Small intestine (tissue), 7 donors: ENCODE results near the gene WNT1. TPM values are rescaled to one million over a fixed set of nuclear protein-coding genes. Genes with fewer than 3 reads are reported as not detected.

Source experiments
- DNase-seq, 2 donors: peaks; one replicate each; pipeline versions ENCODE4 v3.0.0 to v3.0.0-alpha.2; 2013
- FAIRE-seq: peaks from 2 replicates; lab custom pipeline; 2012; peaks lifted over from hg19 to GRCh38; lab: Jason Lieb, UNC
- H3K27ac ChIP-seq, 3 donors: one replicate each; pipeline ENCODE4 v1.5.1; 2013; ENCODE audit warnings: low read length in 2 of 3, mild to moderate bottlenecking in 2 of 3, control low read depth in 1 of 3, inconsistent platforms in 1 of 3, low read depth in 1 of 3, moderate library complexity in 1 of 3
- H3K27me3 ChIP-seq, 3 donors: one replicate each; pipeline ENCODE4 v1.6.1; 2013; ENCODE audit warnings: low read length in 3 of 3, inconsistent platforms in 1 of 3; ENCODE audit not compliant: control insufficient read depth in 3 of 3, insufficient read depth in 3 of 3
- H3K36me3 ChIP-seq, 3 donors: one replicate each; pipeline ENCODE4 v1.6.1; 2013; ENCODE audit warnings: low read length in 3 of 3, inconsistent platforms in 1 of 3, low read depth in 1 of 3, mild to moderate bottlenecking in 1 of 3, moderate library complexity in 1 of 3; ENCODE audit not compliant: control insufficient read depth in 3 of 3, insufficient read depth in 2 of 3
- H3K4me1 ChIP-seq, 3 donors: one replicate each; pipeline ENCODE4 v1.6.1; 2013; ENCODE audit warnings: low read length in 2 of 3, inconsistent platforms in 1 of 3, low read depth in 1 of 3, mild to moderate bottlenecking in 1 of 3, moderate library complexity in 1 of 3; ENCODE audit not compliant: control insufficient read depth in 3 of 3, insufficient read depth in 2 of 3
- H3K4me3 ChIP-seq, 3 donors: one replicate each; pipeline ENCODE4 v1.5.1; 2013; ENCODE audit warnings: low read length in 3 of 3, control low read depth in 1 of 3, inconsistent platforms in 1 of 3, low read depth in 1 of 3, mild to moderate bottlenecking in 1 of 3, moderate library complexity in 1 of 3
- H3K9me3 ChIP-seq, 2 donors: one replicate each; pipeline ENCODE4 v1.6.1; 2013; ENCODE audit warnings: low read depth in 1 of 2, low read length in 1 of 2; ENCODE audit not compliant: control insufficient read depth in 2 of 2, insufficient read depth in 1 of 2
- WGBS, 3 donors: extraction: QIAGEN DNeasy Blood & Tissue Kit; methylation state at CpG; one replicate each; pipeline ENCODE4 v1.1.7; 2013; 5-methylcytosine and 5-hydroxymethylcytosine counted together
- polyA plus RNA-seq, 4 donors: library from polyadenylated mRNA; stranded (reverse) in 3 of 4; unstranded in 1 of 4; fragments of 200-250 nt in 3 of 4; fragments of 120-200 nt in 1 of 4; gene quantifications; one replicate each; pipeline versions ENCODE4 v1.2.1 to v1.2.3, GENCODE V29; 2013
- donor health status: healthy with polysubstance abuse.
- donor health status: control.
- donor health status: control.
- donor health status: Bipolar disorder and iron deficiency.
- donor health status: healthy.

Gene WNT1
- polyA plus RNA-seq, 4 donors, result 0.07 TPM; not detected in 3

DNA sequence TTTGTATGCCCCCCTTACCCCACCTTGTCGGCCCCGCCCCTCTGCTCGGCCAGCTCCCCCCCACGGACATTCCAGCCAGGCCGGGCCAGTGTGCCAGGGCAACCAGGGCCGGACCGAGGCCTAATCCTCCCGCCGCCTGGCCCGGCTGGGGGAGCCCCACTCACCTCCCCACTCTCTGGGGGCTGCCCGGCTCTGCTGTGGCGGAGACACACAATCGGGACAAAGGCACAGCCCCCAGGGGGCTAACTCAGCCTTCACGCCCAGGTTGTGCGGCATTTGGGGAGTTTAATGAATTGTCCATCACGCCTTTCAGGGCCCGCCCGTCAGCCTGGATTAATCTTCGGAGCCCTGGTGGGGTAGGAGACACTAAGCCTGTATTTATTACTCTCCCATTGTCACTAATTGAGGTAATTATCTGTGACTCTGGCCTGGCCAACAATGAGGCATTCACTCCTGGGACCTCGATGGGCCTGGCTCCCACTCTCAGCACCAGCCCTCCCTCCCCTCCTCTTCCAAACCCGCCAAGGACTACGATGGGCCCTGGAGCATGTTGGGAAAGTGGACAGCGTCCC, 8.7 kb downstream of the WNT1 start:
- H3K27ac ChIP-seq, result no peak overlapping the region
- no peaks in the 10 kb centered on the region for H3K9me3 ChIP-seq
- FAIRE-seq (no peak), DNase-seq (no peak)
- peaks cover 0 to 94% (median 13%) of the 10 kb centered on the region in 3 donors for H3K27me3 ChIP-seq
- H3K36me3 ChIP-seq, result no peaks in the 10 kb centered on the region
- WGBS, 3 donors, result 57 to 63% (median 61%) methylated on average over 22 to 23 of the region's 23 CpGs
- no peaks in the 10 kb centered on the region for H3K4me1 ChIP-seq
- H3K4me3 ChIP-seq, result no peak overlapping the region

DNA sequence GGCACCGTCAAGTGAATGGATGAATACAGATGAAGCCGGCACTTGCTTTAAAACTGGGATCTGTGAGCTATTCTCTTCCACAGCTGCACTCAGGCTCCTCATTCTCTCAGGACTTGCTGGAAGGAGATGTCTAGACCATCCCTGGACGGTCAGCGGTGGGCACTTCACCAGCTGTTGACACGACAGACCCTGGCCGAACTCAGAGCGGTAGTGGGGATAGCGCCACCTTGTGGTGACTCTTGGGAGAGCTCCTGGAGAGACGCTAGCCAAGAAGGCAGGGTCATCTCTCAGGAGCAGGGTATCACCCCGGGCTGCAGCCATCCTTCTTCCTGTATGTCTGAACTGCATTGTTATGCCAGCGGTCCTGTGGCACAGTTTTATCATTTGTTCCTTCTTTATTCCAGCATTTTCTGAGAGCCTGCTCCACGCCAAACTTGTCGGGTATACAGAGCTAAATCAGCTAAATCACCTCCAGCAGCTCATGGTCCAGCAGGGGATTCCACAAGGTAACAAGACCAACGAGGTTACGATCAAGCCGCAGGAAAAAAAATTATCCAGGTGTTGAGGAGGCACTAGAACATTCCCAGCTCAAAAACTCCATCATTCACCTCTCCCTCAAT, 10.0 kb downstream of the WNT1 start:
- no peaks in the 10 kb centered on the region for H3K36me3 ChIP-seq
- DNase-seq (peak; percentile 53 to 69), FAIRE-seq (no peak)
- H3K4me1 ChIP-seq, result no peaks in the 10 kb centered on the region
- peaks cover 0 to 89% (median 11%) of the 10 kb centered on the region in 3 donors for H3K27me3 ChIP-seq
- WGBS, 3 donors, result 20 to 28% (median 25%) methylated on average over 16 of the region's 16 CpGs
- H3K9me3 ChIP-seq, result no peaks in the 10 kb centered on the region
- H3K27ac ChIP-seq, result no peak overlapping the region
- H3K4me3 ChIP-seq, result no peak overlapping the region

DNA sequence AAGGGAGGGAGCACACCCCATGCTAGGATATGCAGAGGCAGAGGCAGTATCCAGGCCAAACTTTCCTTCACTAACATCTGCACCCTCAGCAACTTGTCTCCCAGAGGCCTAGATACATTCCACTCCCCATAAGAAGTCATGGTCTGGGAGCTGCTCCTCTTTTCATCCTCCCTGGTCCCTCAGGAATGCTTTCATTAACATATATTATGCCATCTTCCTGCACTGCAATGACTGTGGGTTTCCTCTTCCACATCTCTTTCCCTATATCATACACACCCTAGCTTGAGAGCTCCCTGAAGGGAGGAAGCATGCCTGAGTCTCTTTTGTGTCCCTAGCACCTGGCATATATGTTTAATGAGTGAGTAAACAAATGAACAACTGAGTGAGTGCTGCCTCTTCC, 12.4 kb downstream of the WNT1 start:
- Histone ChIP-seq H3K4me1 (peaks cover 0 to 6% (median 0%) of the 10 kb centered on the region in 3 donors), H3K27ac (no peak overlapping the region), H3K4me3 (no peak overlapping the region), H3K27me3 (peaks cover 0 to 90% (median 14%) of the 10 kb centered on the region in 3 donors), H3K36me3 (no peaks in the 10 kb centered on the region), H3K9me3 (no peaks in the 10 kb centered on the region)
- no peak for FAIRE-seq
- no peak for DNase-seq

DNA sequence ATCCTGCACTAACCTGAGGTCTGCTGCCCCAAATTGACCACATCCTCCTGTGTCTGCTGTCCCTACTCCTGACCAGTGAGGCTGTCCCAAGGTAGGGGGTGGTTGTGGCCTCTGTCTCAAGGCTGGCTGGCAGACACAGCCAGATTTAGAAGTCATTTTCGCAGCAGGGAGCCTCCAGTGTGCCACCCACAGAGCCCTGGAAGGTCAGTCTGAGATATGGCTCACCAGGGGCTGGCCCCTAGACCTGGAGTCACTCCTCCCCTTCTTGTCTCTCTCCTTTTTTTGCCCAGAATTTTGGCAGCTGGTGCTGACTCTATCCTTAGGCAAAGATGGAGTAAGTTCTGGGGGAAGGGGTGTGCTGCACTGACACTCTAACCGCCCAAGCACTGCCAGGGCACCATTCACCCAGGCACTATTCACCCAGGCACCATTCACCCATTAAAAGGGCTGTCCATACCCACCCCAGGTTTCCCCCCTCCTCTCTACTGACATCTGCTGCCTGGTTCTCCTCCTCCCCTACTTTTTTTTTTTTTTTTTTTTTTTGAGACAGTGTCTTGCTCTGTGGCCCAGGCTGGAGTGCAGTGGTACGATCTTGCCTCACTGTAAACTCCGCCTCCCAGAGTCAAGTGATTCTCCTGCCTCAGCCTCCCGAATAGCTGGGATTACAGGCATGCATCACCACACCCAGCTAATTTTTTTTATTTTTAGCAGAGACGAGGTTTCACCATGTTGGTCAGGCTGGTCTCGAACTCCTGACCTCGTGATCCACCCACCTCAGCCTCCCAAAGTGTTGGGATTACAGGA, 13.3 kb downstream of the WNT1 start:
- FAIRE-seq (no peak), DNase-seq (no peak)
- peaks cover 0 to 90% (median 14%) of the 10 kb centered on the region in 3 donors for H3K27me3 ChIP-seq
- H3K9me3 ChIP-seq, result no peaks in the 10 kb centered on the region
- H3K4me3 ChIP-seq, result no peak overlapping the region
- 60 to 72% (median 66%) methylated on average over 8 of the region's 8 CpGs for WGBS, 3 donors
- peaks cover 0 to 8% (median 0%) of the 10 kb centered on the region in 3 donors for H3K4me1 ChIP-seq
- H3K27ac ChIP-seq, result no peak overlapping the region
- H3K36me3 ChIP-seq, result no peaks in the 10 kb centered on the region

DNA sequence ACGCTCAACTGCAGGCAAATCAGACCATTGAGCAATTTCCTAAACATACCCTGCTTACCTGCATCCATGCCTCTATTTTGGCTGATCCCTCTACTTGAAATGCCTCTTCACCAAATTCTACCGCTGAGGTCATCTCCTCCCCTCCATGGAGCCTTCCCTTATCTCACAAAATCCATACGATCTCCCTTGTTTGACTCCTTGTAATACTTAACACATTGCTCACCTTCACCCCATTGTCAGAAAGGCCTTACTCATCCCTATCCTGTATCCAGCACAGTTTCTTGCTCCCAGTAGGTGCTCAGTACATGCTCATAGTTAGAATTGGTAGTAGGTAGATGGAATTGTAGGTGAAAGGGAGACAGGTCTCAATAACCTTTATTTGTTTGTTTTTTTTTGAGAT, 15.7 kb downstream of the WNT1 start:
- H3K4me3 ChIP-seq, result no peak overlapping the region
- DNase-seq, result no peak
- no peak for FAIRE-seq
- peaks cover 0 to 87% (median 14%) of the 10 kb centered on the region in 3 donors for H3K27me3 ChIP-seq
- no peaks in the 10 kb centered on the region for H3K9me3 ChIP-seq
- H3K4me1 ChIP-seq, result peaks cover 0 to 22% (median 4%) of the 10 kb centered on the region in 3 donors
- H3K36me3 ChIP-seq, result no peaks in the 10 kb centered on the region
- WGBS, 3 donors, result 42 to 60% (median 59%) methylated on average over 3 of the region's 3 CpGs
- no peak overlapping the region for H3K27ac ChIP-seq

DNA sequence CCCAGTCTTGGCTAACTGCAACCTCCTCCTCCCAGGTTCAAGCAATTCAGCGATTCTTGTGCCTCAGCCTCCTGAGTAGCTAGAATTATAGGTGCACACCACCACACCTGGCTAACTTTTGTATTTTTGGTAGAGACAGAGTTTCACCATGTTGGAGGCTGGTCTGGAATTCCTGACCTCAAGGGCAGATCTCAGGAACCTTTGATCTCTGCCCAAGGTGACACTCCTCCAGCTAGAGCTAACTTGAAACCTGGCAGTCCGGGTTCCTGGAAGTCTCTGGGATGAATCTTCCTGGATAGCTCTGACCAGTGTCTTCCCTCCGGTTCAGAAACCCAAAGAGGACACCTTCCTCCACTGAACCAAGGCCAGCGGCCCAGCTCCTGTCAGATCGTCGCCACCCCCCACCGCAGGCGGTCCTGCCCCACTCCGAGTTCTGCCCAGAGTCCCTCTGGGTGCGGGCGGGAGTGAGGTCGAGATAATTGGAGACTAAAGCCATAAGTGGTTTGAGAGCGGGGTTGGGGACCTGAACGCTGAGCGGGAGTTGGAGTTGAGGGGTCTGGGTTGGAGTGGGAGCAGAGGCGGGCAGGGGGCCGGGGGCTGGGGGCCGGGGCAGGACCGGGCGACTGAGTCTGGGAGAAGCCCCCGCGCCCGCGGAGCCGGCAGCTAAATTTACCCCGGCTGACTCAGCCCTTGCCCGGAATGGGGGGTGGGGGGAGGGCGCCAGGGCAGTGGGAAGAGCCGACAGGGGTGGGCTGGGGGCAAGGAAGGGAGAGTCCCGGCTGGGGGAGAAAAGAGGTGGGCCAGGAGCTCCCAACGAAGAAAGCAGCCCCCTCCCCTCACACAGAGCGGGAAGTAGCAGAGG, 16.3 kb downstream of the WNT1 start:
- Histone ChIP-seq H3K27me3 (peaks cover 0 to 87% (median 11%) of the 10 kb centered on the region in 3 donors), H3K4me3 (no peak overlapping the region), H3K4me1 (peaks cover 0 to 27% (median 7%) of the 10 kb centered on the region in 3 donors), H3K27ac (no peak overlapping the region), H3K9me3 (no peaks in the 10 kb centered on the region), H3K36me3 (no peaks in the 10 kb centered on the region)
- 10 to 25% (median 20%) methylated on average over 21 to 32 of the region's 32 CpGs for WGBS, 3 donors
- FAIRE-seq, result no peak
- peak in 1 of 2 donors; percentile 16 for DNase-seq

DNA sequence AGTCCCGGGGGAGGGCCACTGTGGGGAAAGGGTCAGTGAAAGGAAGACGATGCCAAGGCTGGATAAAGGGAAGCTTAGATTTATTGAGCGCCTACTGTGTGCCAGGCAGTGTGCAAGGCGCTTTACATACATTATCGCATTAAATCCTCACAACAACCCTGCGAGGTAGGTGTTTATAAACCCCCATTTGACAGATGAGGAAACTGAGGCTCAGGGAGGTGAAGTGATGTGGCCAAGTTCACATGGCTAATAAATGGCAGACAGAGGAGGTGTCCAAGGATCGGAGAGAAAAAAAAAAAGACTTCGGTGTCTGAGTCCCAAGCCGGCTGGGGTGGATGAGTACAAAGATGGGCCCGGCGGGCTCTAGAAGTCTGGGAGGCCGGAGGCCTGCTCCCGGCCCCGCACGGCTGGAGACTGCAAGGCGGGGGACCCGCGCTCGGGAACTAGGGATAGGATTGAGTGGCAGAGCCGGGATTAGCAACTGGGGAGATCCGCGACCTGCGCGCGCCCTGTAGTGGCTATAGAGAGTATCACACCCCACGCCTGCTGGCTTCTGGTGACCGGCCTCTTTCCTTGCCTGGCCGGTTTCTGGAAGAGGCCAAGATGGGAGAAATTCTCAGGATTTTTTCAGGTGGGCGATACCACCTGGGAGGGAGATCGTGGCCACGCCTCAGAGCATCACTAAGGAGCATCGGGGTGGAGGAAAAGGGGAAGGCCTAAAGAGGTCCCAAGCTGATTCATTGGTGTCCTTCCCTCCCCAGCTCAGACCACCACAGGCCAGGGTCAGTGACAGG, 17.2 kb downstream of the WNT1 start:
- peak overlapping the region in 1 of 3 donors; percentile 9 for H3K4me3 ChIP-seq

More for the DNA sequence above, 17.2 kb downstream of the WNT1 start:
- Histone ChIP-seq H3K27ac (no peak overlapping the region), H3K9me3 (no peaks in the 10 kb centered on the region), H3K36me3 (peaks cover 0 to 1% (median 0%) of the 10 kb centered on the region in 3 donors), H3K27me3 (peaks cover 0 to 90% (median 12%) of the 10 kb centered on the region in 3 donors), H3K4me1 (peaks cover 3 to 35% (median 7%) of the 10 kb centered on the region in 3 donors)
- FAIRE-seq (no peak), DNase-seq (peak; percentile 80 to 86)
- WGBS, 3 donors, result 5 to 7% (median 6%) methylated on average over 31 to 32 of the region's 32 CpGs
